HG02678 (cell line): ENCODE data around the gene HABP4.

Experiments used
- ATAC-seq: cut with Tn5 transposase; IDR thresholded peaks from one replicate; pipeline ENCODE4 v1.9.1; 2021; ENCODE audit warnings: mild to moderate bottlenecking, moderate library complexity; ENCODE audit not compliant: unreplicated experiment

HABP4 gene

GRCh38 chr9:96449845-96450612 lies at the start of gene HABP4:
TSS of gene HABP4 (plus strand) at chr9:96450169. CDS start at chr9:96450280, 111 bp downstream.
- peak; percentile 97 for ATAC-seq

GRCh38 chr9:96408409-96409280 lies 41.3 kb upstream of the HABP4 start:
- ATAC-seq, result no peak

- ATAC-seq, result no peak
These were observed 38.7 kb upstream of the HABP4 start for GRCh38 chr9:96411129-96411838.

GRCh38 chr9:96412174-96412913 lies 37.6 kb upstream of the HABP4 start:
- no peak for ATAC-seq

- ATAC-seq, result peak; percentile 29
These were observed 36.4 kb upstream of the HABP4 start for GRCh38 chr9:96413302-96414221.

- peak; percentile 24 for ATAC-seq
These were observed 32.9 kb upstream of the HABP4 start for GRCh38 chr9:96417051-96417586.

GRCh38 chr9:96417661-96418082 lies 32.3 kb upstream of the HABP4 start:
- no peak for ATAC-seq

GRCh38 chr9:96418083-96418919 lies 31.7 kb upstream of the HABP4 start, which contains the start of gene ZNF367:
TSS of gene ZNF367 (minus strand) at chr9:96418370. CDS start at chr9:96418032, 338 bp downstream.
- ATAC-seq, result peak; percentile 65

GRCh38 chr9:96418920-96419690 lies 30.9 kb upstream of the HABP4 start:
- ATAC-seq, result peak; percentile 35

- ATAC-seq, result no peak
These were observed 30.3 kb upstream of the HABP4 start for GRCh38 chr9:96419691-96419969.

- ATAC-seq, result no peak
These were observed 29.3 kb upstream of the HABP4 start for GRCh38 chr9:96420468-96421219.

- ATAC-seq, result no peak
These were observed 26.5 kb upstream of the HABP4 start for GRCh38 chr9:96423322-96423984.

GRCh38 chr9:96423985-96424336 lies 26.0 kb upstream of the HABP4 start:
- no peak for ATAC-seq

- ATAC-seq, result no peak
These were observed 24.3 kb upstream of the HABP4 start for GRCh38 chr9:96425500-96426169.

GRCh38 chr9:96429732-96430131 lies 20.2 kb upstream of the HABP4 start:
- ATAC-seq, result no peak

GRCh38 chr9:96430377-96430776 lies 19.6 kb upstream of the HABP4 start:
- no peak for ATAC-seq
